Measurements from ENCODE around the gene TLE3.

The TLE3 gene

DNA sequence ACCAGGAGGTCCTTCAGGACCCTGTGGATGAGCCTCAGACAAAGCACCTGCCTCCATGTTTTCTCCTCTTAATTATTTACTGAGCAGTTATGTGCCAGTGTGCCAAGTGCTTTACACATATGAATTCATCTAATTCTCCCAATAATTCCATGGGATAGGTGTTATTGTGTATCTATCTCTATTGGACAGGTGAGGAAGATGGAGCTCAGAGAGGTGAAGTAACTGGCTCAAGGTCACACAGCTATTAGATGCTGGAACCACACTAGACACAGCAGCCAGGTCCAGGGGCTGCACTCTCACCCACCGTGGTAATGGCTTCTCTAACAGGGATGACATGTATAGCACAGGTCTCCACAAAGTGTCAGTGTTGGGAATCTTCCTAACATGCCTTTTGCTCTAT is 70.2 kb downstream of the TLE3 start:
- no peak for DNase-seq (ENCODE audit: low read depth)

GRCh38 chr15:70026991-70027390 is 70.7 kb downstream of the TLE3 start:
- no peak for DNase-seq (ENCODE audit: low read depth)

DNA sequence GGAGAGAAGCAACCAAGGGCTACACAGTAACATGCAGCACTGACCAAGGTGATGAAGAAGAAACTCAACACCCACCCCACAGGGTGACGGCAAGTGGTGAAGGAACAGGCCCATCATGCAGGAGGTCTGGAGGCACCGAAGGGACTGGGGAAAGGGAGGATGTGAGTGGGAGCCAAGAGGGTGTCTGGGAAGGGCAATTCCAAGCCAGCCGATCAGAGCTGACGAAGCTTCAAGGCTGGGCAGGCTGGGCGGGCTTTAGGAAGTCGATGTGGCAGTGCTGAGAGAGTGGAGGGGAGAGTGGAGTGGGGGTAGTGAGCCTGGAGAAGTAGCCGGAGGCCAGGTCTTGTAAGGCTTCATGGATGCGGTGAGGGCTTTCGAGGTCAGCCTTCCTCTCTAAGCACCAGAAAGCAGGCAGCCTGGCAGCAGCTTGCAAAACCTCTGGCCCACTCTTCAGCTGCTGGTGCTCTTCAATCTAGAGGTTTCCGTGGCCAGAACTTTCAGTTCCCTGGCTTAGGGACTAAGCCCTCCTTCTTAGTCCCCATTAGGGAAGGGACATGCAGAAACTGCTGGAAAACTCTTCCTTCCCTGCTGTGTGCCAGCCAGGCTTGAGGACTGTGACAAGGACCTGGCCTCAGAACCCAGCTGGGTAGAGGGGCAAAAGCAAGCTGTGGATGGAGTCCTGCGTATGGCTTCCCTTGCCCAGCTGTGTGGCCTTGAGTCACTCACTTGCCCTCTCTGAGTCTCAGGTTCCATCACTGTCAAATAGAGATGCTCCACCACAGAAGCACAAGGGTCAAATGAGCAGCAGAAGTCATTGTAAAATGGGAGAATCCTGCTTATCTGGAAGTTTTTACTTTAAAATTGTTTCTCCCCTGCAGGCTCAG is 72.1 kb downstream of the TLE3 start:
- DNase-seq (ENCODE audit: low read depth): no peak

GRCh38 chr15:70024521-70024920 is 73.2 kb downstream of the TLE3 start:
- DNase-seq (ENCODE audit: low read depth): no peak

DNA sequence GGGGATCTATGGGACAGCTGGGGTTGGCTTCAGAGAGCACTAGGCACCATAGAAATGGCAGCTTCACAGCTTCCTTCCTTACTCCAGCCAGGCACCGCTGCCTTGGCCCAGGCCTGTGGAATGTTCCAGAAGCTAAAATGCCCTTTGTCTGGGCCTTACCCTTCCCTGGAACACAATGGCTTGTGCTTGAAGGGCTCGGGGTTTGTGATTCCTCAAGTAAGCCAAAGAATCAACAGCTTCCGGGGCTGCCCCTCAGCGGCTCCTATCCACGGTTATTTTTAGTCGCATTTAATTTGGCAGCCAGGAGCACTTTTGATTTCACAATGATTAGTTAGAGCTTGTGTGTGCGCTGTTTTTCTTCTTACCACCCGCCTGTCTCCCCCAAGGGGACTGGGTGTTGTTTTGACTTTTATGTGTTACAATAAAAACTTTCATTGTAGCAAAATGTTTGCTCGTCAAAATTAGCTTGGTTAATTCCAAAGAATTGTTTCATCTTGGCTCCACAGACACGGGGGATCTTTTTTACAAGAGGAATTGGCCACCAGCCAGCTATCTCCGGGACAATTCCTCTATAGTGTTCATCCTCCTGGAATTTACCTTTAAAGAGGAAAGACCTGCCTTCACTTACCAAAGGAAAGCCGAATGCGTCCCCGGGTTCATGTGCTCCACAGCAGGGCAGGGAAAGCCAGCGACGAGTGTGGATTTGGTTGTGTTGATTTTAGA is 73.8 kb downstream of the TLE3 start:
- no peak for DNase-seq (ENCODE audit: low read depth)

DNA sequence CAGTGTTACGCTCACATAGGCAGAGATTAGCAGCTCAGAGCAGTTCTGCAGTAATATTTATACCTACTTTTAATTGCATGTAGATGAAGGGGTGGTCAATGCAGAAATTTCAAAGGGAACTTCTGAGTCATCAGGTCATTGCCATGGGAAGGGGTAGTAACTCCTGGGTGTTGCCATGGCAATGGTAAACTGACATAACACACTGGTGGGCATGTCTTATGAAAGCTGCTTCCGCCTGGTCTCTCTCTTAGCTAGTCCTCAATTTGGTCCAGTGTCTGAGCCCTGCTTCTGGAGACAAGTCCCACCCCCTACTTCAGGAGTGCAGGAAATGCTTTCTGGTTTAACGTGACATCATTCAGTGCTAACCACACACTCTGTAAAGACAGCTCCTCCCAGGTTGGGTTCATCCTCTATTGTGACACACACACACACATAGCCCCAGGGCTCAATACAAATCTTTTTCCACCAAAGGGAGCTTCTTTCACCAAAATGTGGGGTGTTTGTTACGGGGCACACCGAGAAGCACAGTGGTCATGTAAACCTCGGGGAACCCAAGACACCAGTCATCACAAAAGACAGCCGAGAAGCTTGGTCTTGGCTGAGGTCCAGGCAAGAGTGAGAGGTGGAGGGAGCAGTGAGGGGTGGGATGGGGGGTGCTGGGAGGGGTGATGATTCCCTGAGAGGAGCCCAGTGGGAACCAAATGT is 74.5 kb downstream of the TLE3 start:
- peak; percentile 10 for DNase-seq (ENCODE audit: low read depth)

DNA sequence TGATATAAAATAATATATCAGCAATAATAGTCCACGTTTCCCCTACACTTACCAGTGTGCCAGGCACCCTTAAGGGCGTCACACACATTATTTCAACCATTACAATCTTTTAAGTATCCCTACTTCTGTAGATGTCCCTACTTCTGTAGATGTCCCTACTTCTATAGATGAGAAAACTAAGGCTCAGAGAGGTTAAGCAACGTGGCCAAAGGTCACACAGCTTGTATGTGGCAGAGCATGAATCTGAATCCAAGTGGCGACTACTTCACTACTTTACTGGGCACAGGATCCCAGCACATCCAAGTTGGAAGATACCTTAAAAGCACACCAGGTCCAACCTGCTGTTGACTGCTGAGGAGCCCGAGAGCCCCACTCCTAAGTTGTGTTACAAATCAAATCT is 77.5 kb downstream of the TLE3 start:
- no peak for DNase-seq (ENCODE audit: low read depth)

DNA sequence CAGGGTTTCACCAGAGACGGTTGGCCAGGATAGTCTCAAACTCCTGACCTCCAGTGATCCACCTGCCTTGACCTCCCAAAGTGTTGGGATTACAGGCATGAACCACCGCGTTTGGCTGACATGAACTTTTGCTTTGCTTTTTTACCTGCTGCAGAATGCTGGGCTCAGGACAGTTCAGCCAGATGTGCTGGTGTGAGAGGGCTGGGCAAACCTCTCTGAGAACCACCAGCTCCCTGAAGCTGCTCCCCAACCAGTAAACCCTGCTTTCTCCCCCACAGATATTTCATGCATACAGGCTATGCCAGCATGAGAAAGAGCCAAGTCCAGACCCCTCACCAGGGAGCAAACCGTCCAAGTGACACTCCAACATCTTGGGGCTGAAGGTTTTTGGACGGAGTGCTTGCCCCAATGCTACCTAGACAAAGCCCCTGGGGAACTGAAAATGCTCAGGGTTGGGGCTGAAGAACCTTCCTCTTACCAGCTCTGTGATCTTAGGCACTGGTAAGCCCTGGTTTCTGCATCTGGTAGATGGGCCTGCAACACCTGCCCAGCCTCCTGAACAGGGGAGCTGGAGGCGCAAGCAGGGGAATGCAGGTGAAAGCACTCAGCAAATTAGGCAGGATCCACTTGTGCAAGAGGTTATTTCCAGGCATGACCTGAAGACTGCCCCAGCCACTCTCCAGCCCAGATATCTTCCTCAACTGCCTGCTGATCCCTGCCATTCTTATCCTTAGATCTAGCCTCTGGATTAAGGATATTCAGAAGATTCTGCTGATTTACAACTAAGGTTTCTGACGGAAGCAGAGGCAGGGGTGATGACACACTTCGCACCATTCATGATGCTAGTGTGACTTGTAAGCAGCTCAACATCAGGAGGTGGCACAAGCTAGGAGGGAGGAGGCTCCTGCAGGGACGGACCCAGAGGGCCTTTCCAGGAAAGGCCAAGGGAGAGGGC is 78.8 kb downstream of the TLE3 start:
- no peak for DNase-seq (ENCODE audit: low read depth)

DNA sequence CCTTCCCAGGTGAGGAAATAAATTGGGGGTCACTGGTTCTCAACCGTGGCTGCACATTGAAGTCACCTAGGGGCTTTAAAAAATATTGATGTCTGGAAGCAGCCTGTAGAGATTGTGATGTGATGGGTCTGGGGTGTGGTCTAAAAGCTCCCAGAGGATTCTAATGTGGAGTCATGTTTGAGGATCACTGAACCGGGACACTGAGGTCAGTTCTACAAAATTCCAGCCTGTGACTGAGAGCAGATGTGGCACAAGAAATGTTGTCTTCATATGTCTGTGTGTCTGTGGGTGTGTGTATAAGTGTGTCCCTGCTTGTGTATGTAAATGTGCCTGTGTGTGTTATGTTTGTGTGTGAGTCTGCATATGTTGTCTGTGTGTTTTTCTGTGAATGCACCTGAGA is 79.9 kb downstream of the TLE3 start:
- no peak for DNase-seq (ENCODE audit: low read depth)

DNA sequence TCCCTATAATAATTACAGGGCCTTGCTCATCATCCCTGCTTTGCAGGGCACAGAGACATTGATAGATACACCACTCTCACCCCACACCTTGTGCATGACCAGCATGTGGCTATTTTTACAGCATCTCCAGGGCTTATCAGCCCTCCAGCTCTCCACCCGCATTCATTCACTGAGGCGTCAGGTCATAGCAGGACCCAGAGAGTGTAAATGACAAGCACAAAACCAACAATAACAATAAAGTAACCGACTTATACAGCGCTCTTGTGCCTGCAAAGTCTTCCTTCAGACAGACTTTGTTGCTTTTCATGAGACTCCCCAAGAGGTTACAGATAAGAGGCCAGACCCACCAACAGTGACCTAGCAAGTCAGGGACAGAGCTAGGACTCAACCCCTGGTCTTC is 80.7 kb downstream of the TLE3 start:
- no peak for DNase-seq (ENCODE audit: low read depth)

DNA sequence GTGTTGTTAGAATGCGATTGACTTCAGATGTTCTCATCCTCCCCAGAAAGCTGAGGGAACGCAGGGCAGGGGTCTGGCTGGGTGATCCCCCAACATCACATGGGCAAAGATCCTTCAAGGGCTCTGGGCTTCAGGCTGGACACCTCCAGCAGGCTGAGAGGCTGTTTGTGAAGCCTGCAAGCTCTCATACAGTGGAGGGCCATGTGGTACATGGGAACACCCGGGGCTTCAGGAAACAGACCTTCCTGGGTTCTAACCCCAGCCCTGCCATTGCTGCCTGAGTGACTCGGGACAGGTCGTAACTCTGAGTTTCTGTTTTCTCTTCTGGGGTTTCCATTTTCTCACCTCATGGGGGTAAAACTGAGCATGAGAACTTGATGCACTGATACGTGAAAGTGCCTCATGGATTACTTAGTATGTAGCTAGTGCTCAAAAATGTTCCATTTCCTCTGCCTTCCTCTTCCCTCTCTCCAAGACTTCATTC is 81.2 kb downstream of the TLE3 start:
- DNase-seq (ENCODE audit: low read depth): no peak

- DNase-seq (ENCODE audit: low read depth): no peak
Measured at GRCh38 chr15:70014860-70015490, 82.7 kb downstream of the TLE3 start.

GRCh38 chr15:70014331-70014730 is 83.4 kb downstream of the TLE3 start:
- DNase-seq (ENCODE audit: low read depth): no peak

DNA sequence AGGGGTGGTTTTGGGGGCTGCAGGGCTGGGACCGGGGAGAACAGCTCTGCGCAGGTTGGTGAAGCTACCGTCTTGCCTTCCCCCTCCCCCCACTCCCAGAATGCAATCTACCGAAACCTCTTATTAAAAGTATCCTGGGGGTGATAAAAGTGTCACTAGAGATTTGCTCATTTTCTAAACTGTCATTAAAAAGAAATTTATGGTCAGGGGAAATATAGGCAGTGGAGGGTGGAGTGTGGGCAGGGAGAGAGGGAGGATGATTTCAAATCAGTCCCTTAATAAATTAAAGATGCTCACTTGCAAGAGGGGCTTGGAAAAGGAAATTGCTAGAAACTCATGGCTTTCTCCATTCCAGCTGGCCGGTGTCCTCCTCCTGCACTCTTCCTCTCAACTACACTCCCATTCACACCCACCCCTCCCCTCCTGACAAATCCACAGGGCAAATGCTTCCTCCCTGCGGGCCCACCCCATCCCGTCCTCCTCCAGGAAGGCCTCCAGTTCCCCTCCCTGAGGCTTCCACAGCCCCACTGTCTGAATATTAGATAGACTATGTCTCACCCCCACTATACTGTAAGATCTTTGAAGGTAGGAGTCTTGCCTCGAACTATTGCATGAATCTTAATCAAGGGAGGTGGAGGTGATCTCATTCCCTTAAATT is 83.9 kb downstream of the TLE3 start:
- DNase-seq (ENCODE audit: low read depth): no peak

GRCh38 chr15:70012895-70013294 is 84.8 kb downstream of the TLE3 start:
- DNase-seq (ENCODE audit: low read depth): no peak

GRCh38 chr15:70008697-70009290 is 88.9 kb downstream of the TLE3 start:
- DNase-seq (ENCODE audit: low read depth): no peak

GRCh38 chr15:70006259-70007147 is 91.2 kb downstream of the TLE3 start:
- DNase-seq (ENCODE audit: low read depth): no peak

DNA sequence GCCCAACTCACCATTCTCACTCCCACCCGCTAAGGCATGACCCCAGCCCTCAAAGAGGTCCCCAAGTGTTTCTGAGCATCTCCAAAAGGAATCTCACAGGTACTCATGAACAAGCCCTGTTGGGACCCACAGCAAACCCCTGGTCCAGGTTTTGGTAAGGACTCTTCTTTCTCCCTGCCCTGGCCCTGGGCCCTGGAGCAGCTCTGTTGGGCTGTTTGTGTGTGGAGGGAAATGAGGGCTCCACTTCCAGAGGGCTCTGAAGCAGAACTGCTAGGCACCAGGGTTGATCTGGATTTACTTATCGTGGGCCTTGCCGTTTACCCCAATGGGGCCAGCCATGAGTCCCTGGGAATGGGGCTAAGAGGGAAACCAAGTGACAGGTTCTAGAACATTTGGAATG is 92.9 kb downstream of the TLE3 start:
- DNase-seq (ENCODE audit: low read depth): no peak

- DNase-seq (ENCODE audit: low read depth): no peak
Measured at GRCh38 chr15:70002897-70003296, 94.8 kb downstream of the TLE3 start.

Measured in activated T-helper 1 cell treated with Interleukin-2 at 50 U/mL for 16 hours (primary cell).